Stimulated activated CD4-positive, alpha-beta T cell treated with anti-CD3 and anti-CD28 coated beads, Interleukin-15, amount 100 ng/mL, for 1 hour (primary cell): ENCODE results near the gene HEG1.

Experiments
- DNase-seq, 2 donors: peaks; one replicate each; pipeline ENCODE4 v3.0.0-alpha.2; 2020; ENCODE audit warnings: low read depth in 1 of 2, low spot score in 1 of 2

Gene HEG1

DNA sequence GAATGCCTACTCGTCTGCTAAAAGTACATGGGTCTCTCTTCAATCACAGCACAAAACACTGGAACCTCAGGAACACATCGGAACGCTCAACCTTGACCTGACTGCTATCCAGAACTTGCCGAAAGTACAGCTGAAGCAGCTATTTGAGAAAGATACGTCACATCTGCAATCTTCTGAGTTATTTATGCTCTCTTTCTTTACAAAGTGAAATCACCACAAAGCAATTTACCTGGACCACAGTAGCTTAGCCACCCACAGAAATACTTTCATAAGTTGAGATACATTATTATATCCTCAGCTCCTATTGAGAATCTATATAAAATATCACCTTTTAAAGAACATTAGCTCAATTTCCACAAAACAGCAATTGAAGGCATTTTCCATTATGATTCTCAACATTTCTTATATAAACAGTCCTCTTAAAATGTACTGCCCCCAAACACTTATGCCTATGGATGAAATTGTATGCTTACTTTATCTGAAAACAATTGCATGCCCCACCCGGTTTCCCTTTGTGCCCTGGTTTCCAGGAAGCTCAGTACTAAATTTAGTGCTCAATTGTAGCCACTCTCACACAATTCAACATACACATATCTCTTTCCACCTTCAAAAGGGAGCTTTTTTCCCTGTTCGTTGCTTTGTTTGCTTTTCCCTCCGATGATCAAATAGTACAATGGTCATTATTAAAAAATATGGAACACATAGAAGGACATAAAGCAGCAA lies 31.8 kb downstream of the HEG1 start:
- no peak for DNase-seq

DNA sequence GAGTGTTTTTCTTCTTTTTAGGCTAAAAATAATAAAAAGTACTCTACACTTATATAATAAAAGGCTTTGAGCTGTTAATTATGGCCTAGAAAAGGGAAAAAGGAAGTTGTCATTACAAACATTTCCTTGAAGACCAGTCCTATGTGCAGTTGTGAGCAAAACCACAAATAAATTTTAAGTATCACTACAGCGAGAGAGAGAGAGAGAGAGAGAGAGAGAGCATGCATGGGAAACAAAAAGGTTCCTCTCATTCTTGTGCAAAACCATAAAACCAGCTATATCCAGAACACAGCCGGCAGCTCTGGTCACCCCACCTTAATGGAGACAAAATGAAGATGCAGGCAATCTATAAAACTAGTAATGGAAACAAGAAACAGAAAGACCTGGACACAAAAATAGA lies 33.6 kb downstream of the HEG1 start:
- no peak for DNase-seq

DNA sequence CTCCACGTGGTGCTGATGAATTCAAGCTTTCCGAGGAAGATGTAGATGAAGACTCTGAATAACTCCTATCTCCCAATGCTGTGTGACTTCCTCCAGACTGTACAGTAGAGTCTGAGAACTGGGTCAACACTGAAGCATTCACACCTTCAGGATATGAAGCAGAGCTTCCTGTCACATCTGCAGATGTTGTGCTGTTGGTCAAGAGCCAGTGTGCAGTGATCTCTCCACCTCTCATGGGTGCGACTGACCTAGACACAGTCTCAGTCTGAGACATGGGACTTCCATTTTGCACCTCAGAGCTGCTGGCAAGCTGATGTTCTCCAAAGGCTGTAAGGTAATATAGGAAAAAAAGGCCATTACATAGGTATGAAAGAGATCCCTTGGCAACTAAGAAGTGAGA lies 36.5 kb downstream of the HEG1 start:
- no peak for DNase-seq

DNA sequence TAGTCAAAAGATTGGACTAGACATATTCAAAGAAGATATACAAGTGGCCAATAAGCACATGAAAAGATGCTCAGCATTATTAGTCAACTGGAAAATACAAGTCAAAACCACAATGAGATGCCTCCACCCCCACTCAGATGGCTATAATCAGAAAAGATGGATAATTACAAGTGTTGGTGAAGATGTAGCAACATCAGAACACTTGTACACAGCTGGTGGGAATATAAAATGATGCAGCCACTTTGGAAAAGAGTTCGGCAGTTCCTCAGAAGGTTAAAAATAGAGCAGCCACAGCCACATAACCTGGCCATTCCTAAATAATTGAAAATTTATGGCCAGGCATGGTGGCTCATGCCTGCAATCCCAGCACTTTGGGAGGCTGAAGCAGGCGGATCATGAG lies 38.4 kb downstream of the HEG1 start:
- no peak for DNase-seq

DNA sequence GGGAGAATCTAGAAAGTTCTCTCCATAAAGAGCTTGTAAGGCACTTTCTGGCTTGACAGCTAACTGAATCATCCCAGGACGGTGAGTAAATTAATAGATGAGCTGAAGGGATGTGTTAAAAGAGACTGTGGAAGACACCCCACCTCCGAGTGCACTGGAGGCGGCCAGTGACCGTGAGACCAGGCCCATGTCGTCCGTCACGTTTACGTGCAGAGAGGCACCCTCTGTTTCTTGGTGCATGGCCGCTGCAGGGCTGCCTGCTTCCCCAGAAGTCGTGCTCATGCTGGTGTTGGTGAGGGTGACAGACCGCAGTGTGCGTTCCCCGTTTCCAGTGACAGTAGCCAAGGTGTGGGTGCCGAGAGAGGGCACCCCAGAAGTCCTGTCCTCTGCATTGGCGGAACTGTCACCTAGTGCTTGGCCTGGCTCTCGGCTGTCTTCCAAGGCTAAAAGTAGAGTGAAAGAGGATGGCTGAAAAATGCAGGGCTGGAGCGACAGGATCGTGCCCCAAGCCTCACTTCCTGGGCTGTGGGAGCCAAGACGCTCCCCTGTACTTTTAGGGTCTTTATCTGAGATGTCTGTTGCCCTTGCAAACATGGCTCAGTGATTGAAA lies 41.1 kb downstream of the HEG1 start:
- DNase-seq: no peak

DNA sequence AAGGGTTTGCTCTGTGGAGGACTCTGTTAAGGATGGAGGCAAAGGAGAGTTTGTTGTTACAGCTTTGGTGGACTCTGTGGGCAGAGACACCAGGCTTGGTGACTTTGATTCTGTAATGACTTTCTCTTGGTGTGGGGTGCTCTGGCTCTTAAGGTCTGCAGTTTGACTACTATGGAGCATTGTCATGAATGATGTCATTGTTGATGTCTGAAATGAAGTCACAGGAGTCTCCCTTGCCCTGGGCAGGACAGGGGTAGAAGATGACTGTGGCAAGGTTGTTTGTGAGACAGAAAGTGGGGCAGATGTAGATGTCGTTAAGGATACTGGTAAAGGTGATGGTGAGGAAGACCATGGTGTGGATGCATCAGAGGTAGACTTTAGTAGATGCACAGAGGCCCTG lies 42.7 kb downstream of the HEG1 start:
- no peak for DNase-seq

DNA sequence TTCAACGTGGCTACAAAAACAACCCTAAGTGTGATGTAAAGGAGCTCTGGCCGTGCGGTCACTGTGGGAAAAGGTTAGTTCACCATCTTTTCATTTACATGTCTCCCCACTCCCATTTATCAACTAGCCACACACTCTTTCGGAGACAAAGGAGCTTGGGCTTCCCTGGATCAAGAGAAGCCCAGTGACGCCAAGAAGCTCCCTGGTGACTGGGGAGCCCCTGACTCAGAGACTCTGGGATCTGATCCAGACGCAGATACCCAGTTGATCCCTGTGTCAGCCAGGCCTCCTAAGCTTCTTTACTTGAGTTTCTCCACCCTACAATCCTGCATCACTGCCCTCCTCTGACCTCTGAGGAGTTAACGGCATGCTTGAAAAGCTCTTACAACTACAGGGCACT lies 43.9 kb downstream of the HEG1 start:
- DNase-seq: no peak

DNA sequence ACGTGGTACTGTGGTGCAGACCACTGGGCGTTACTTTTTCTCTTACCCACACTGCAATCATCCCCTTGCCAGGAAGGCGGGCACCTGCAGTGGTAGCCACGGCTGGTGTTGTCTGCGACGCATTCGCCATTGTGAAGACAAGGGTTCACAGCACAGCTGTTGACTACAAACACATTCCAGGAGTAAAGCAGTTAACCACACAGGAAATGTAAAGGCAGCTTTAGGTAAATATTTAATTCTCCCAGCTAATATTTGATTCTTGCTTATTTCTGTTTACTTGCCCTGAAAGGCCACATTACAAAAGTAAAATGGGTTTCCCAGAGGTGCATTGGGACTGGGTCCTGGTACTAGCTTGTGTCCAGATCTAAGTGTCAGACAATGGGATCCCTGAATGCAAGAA lies 45.4 kb downstream of the HEG1 start:
- no peak for DNase-seq

DNA sequence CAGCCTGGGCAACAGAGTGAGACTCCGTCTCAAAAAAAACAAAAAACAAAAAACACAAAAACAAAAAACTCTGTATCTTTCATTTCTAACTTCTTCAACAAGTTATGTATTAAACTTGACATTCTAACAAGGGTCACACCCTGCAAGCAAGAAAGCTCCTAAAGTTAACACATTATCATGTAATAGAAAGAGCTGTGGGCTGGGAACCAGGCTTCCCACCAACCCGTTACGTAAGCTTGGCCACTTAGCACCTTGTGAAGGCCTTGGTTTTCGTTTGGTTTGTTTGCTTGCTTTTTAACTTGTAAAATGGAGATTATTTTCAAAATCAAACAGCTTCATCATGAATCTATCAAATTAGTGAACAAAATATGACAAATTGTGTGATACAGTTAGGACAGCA lies 47.0 kb downstream of the HEG1 start:
- no peak for DNase-seq

DNA sequence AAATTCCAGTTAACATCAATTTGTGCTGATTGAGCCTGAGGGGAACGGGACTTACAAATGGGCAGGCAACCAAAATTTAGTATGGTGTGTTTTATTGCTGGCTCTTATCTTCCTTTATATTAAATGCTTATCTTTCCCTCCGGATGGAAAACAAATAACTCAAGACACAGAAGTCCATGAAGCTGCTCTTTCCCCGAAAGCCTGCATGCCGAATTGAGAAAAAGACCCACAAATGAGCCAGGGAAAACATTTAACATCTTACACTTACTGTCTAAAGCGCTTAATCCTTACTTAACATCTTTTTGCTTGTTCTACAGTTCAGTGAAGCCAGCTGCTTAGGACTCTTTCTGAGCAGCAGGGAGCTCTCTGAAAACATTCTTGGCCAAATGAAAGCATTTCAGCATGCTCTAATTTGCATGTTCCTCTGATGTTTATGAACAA lies 49.5 kb downstream of the HEG1 start:
- DNase-seq: no peak

DNA sequence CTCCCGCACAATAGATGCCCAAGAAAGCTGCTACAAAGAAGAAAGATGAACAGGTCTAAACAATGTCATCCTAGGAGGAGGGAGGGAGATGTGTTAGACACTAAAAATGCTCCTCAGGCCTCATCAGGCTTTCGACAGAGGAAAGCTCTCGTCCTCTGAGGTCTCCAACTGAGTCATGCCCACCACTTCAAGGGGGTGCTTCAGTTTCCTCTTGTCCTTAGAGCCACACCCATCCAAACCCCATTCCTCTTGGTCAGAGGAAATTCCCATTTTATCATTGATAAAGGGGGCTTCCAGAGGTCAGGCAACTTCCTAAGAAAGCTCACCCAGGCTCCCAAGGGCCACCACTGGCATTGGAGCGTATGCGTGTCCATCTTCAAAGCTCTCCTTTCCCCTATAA lies 50.1 kb downstream of the HEG1 start:
- DNase-seq: no peak

DNA sequence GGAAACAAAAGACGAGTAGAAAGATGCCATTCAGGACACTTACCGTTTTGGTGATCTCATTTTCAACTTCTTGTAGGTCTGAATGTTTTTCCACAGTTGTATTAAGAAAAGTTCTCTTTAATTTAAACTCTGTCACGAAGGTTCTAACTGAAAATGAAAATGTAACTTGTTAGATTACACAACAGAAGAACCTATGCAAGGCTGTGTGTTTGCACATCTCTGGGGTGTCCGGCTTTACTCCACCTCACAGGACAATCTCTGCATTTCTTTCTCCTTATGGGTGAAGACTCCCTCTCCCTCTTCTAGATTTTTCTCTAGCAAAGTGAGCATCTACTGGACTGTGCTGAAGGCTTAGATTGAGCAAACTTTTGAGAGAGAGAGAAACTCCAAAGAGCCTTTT lies 50.6 kb downstream of the HEG1 start:
- no peak for DNase-seq

DNA sequence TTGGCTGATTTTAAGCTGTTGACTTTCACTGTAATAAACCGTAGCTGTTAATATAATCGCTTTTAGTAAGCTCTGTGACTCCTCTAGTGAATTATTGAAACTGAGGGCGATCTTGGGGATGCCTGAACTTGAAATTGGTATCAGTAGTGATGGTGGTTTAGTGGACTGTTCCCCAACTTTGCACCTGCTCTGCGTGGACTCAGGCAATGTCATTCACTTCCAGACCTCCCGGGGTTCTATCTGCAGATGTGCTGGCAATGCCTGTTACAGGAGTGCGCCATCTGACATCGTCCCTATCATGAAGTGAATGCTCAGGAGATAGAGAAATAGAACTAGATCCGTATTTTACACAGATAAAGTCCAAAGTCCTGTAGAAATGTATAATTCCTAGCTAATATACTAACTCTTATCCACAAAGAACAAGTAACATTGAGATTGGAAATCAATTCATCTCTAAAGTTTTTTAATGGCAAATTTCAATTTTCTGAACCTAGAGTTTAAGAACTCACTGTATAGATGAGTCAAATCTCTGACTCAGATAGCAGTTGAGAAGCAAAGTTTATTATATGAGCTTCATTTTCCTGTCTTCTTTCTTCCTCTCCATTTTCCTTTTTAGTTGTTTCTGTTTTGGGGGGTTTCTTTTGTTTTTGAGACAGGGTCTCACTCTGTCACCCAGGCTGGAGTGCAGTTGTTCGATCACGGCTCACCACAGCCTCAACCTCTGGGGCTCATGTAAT lies 51.8 kb downstream of the HEG1 start:
- DNase-seq: no peak

DNA sequence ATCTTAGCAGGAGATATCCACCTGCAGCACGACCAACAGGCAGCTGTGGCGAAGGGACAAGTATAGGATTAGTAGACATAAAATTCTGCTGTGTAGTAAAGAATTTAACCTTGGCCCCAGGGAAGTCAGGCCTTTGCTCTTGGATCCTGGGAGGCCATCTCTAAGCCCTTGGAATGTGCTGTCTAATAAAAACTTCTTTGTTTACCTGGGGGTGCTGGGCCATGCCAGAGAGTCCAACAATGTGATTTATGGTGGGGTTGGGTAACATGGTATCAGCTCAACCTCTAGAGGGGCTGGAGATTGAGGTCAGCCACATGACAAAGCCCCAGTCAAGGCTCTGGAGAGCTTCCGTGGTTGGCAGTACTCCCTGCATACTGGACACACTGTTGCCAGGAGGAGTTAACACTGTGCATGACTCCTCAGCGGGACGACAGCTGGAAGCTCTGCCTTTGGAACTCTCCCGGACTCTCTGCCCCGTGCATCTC lies 52.4 kb downstream of the HEG1 start:
- DNase-seq: no peak

DNA sequence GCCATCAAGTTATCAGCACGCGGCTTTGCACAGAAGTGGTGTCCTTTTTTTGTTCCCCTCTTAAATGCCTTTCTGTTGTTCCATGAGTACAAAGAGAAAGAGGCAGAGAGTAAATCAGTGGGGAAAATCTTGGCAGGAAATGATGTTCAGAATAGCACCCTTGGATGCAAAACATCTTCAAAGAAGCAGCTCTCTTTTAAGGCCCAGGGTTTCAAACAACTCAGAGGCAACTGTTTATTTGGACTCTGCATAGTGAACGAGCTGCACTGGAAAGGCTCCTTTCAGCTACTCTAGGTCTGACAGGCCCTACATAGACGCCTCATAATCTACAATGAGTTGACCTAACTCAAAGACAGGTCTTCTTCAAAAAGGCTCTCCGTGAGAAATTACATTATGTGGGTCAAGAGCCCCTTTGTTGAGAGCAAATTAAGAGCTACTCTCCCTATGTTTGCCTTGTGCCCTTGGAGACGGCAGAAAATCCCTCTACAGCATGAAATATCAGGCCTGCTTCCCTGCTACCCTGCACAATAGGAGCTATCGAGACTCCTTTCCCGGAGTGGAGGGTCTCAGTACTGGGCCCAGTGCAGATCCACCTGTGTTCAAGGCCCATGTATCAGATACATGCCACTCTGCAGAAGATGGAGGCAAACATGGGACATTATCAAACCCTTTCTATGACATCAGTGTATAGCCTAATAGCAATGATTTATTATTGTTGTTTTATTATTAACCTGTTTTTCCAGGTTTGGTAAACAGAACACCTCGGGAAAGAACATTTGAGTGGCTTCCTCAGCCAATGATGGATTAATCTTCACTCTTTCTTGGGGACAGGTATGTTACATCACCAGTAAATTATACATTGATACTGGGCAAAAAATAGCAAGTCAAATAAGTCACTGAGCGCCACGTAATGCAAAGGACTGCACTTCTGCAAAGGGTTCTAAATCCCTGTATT lies 53.1 kb downstream of the HEG1 start:
- no peak for DNase-seq

DNA sequence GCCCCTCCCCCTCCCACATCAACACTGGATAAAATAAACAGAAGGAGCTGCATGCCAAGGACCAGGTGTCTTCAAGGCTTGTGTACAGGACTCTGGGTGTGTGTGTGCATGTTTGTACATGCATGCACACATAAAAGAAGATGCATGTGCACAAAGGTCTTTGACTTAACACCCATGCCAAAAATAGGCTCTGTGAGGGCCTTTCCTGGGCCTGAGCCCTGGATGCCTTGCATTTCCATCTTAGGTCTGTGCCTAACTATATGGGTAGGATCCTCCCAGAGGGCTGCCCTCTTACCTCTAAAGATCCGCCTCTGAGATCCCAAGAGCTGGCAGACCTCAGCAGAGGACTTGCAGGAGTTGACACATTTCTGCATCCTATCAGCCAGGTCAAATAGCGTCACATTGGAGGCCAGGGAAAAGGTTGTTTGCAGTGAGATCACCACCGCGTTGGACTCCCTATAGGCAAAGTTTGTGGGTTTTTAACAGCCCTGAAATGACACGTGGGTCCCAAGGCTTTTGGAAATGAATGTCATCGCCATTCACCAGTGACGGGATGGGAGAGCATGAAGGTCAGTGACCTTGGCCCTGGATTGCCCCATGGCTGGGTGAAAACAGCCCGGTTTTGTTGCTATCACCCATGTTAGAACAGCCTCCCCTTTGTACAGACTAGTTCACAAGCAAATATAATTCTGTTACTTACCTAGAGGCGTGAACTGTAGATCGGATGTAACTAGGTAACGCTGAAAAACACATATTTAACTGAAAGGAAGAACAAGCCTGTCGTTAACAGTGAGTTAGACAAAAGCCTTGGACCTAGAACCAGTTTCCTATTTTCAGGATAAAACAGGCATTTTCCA lies 54.0 kb downstream of the HEG1 start:
- DNase-seq: no peak

DNA sequence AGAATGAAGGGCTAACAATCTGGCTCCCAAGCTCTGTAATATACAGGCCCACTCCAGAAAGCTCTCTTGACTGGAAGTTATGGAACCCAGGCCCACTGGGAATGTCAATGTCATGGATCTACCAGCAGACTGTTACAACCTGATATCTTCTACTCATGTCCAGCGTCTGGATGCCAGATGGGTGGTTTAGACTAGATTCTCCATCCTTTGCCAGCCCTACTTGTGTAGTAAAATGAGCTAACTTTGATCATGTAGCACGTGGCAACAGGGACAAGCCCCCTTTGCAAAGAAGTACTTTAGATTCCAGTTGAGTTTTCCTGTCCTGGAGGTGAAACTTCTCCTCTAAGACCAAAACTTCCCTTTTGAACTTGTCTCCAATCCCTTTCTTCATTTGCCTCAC lies 55.1 kb downstream of the HEG1 start:
- DNase-seq: no peak

DNA sequence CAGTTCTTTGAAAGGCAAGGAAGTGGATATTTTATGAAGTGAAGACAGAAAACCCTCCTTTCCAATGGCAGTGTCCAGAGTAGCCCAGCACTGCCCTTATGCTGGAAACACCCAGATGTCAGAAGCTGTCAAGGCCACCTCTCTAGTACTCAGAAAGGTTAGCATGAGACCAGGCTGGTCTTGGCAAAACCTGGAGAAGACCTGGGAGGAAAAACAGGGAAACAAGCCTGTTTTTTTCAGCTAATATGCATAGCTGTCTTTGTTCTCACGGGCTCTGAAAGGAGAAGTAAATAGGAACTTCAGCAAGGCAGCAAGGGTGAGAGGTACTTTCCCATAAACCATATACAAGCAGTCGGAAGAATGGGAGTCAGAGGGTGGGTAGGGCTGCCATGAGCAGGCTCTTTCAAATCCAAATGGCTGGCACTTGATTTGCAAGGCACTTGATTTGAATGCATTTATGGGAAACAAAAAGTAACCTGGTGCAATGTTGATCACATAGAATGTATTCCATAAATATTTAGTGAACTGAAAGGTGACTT lies 55.8 kb downstream of the HEG1 start:
- no peak for DNase-seq

DNA sequence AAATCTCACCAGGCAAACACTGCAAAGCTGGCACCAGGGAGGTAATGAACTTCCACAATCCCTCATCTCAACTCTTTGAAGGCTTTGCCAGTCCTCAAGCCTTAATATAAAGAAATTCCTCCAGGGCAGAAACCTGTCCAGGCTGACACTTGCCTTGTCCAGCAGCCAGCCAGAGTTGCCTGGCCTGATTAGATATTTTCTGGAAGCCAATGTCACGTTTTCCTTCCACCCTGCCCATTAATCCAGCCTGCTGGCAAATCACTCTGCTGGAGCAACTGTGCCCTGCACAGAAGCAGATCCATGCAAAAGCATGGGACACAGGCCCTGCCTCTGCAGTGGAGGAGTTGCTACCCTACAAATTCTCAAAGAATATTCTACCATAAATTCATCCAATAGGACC lies 56.5 kb downstream of the HEG1 start:
- DNase-seq: no peak

DNA sequence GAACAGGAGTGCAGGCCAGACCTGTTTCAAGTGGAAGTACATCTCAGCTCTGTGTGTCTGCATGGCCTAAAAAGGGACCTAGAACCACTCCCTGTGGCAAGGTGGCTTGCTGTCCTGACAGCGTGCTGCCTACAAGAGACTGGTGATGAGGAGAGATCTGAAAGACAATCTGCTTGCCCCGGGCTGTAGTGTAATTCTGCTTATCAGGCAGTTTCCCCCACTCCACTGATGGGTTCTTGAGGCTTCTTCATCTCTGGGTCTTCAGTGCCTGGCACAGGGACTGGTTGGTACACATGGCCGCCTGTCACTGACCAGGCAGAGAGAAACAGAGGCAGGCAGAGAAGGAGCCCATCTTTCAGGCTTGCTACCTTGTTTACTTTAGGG lies 57.6 kb downstream of the HEG1 start:
- DNase-seq: no peak
